Activated naive CD8-positive, alpha-beta T cell treated with anti-CD3 and anti-CD28 coated beads, Interleukin-2, amount 50 U/mL, for 16 hours (primary cell): Measurements from ENCODE around the gene GBP3.
"Not testable (repeated sequence)": the region's sequence is repeated elsewhere in the genome, so short reads cannot be mapped to it uniquely, and the experiment has no call there.

ENCODE experiments used
- DNase-seq: peaks from one replicate; pipeline ENCODE4 v3.0.0-alpha.2; 2020; ENCODE audit warnings: low read depth, low spot score

Gene GBP3

DNA sequence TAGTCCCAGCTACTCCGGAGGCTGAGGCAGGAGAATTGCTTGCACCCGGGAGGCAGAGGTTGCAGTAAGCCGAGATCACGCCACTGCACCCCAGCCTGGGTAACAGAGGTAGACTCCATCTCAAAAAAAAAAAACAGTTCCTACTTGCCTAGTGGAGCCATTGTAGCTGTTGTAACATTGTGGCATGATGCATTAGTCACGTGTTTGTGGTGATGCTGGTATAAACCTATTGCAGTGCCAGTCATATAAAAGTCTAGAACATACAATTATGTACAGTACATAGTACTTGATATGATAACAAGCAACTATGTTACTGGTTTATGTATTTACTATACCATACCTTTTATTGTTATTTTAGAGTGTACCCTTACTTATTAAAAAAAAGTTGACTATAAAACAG is 46.4 kb downstream of the GBP3 start:
- DNase-seq, result no peak

DNA sequence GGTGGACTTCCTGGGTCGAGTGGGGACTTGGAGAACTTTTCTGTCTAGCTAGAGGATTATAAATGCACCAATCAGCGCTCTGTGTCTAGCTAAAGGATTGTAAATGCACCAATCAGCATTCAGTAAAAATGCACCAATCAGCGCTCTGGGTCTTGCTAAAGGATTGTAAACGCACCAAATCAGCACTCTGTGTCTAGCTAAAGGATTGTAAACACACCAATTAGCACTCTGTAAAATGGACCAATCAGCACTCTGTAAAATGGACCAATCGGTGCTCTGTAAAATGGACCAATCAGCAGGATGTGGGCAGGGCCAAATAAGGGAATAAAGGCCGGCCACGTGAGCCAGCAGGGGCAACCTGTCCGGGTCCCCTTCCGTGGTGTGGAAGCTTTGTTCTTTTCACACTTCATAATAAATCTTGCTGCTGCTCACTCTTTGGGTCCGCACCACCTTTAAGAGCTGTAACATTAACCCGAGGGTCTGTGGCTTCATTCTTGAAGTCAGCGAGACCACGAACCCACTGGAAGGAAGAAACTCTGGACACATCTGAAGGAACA is 48.0 kb downstream of the GBP3 start:
- not testable (repeated sequence) for DNase-seq

DNA sequence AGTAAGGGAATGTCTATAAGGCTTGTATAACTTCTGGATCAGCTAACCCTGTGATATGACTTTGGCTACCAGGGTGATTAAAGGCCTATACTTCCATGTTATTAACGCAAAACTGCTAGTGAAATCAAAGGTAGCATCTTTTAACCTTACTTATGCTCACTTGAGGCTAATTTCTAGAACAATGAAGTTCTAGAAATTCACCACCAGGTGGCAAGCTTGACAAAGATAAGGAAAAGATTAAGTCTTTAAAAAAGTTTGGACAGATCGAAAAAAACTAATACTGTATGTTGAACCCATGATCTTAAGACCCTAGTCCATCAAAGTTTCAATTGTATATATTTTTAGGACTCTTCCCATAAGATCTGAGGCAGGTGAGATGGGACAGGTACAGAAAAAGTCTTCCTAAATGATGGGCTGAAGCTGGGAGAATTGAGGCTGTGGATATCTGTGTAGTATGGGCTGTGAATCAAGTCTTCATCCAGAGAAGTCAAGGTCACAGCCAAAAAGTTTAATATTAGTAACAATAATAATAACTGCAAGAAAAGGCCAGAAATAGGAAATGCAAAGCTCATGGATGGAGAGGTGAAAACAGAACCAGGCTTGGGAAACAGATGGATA is 49.0 kb downstream of the GBP3 start:
- no peak for DNase-seq

- no peak for DNase-seq
Measured at GRCh38 chr1:88961647-88962275, 60.9 kb downstream of the GBP3 start.

DNA sequence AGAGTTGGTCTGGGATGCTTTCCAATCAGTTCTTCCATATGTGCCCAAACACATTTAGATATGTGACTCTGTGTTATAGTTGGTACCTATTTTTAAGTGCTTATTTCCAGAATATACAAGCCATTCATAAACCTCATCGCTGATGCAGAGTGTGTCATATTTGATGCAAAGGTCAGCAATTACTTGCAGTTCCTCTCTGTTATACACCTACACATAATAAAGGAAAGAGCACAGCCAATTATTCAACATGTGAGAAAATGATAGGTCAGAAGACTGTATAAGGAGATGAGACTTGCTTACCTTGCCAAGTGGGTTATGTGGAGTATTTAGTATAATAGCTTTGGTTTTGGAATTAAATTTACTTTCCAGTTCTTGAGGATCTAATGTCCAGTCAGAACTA is 61.6 kb downstream of the GBP3 start:
- no peak for DNase-seq
